LHCN-M2 (cell line): ENCODE results near the gene CYB5R3. TPM values are rescaled to one million over a fixed set of nuclear protein-coding genes. Genes with fewer than 3 reads are reported as not detected.
A peak's percentile ranks its signal among the peaks of the same experiment; 100 is the strongest.
"Not testable (repeated sequence)": the region's sequence is repeated elsewhere in the genome, so short reads cannot be mapped to it uniquely, and the experiment has no call there.

Experiments used
- DNase-seq: peaks from one replicate; pipeline ENCODE4 v3.0.0-alpha.2; 2012; ENCODE audit warnings: low read depth
- total RNA-seq: library from RNA; depleted of rRNA; stranded (reverse); fragments of >200 nt; gene quantifications from 2 replicates; pipeline ENCODE4 v1.2.3, GENCODE V29; 2014

The CYB5R3 gene
- total RNA-seq, 1 experiment from 2014 or later: 193 TPM

DNA sequence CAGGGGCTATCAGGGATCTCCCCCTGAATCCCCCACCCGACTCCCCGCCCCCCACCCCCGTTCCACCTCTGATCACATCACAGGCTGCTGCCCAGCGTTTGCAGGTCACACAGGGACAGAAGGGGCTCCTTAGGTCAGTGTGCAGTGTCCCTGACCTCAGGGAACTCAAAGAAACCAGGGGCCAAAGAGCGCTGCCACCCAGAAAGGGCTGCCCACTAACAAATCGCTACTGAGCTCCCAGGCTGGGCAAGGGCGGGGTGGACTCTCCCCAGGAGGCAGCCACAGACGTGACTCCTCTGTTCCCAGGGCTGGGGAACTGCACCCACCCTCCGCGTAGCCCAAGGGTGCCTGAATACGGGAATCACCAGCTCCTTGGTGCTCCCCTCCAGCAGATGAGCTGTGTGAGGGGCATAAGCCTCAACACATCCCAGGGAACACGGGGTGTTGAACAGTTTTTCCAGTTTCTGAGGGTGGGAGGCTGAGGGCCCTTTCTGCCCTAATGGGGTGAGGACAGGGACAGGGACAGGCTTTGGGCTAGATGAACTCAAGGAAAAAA, 24.6 kb downstream of the CYB5R3 start:
- DNase-seq: no peak

DNA sequence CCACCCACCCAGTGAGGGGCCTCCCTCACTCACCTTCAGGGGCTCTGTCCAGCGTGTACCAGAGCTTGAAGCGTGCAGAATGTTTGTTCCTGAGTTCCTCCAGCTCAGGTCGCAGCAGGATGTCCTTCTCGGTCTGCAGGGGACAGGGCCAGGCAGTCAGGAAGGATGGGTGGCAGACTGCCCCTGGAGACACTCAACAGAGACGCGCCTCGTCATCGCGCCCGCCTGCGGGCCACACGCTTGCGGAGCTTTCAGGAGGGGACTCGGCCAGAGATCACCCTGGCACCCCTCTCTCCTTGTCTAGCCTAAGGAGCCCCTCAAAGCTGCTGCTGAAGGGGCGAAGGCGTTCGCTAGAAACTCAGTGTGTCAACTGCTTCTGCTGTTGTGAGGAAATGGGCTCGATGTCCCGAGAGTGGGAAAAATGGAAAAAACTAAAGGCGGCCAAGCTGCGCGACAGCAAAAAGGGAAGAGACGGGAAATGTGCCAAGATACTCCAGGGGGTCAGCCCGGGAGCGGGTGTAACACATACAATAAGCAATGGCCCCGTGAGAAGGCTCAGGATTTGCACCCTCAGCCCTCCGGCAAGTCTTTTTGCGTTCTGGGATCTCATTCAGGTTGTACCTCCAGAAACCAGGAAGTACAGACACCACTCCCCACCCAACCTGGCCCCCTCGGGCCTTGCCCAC, 25.3 kb downstream of the CYB5R3 start:
- DNase-seq: no peak

DNA sequence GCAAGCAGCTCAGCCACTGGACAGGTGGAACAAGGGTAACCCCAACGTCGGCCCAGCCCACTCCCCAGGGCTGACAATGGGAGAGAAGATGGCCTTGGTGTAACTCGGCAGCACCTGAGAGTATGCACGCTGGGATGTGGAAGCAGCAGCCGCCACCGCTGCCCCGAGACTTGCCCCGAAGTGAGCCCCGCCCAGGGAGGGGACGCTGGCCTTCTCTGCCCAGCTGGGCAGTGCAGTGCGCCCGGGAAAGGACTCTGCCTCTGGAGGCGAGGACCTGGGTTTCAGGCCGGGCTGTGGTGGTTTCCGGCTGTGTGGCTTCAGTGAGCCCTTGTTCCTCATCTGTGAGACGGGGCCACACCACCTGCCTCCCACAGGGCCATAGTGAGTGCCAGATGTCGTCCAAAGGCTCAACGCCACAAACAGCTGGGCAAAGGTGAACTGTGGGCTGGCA, 25.9 kb downstream of the CYB5R3 start:
- DNase-seq: no peak

DNA sequence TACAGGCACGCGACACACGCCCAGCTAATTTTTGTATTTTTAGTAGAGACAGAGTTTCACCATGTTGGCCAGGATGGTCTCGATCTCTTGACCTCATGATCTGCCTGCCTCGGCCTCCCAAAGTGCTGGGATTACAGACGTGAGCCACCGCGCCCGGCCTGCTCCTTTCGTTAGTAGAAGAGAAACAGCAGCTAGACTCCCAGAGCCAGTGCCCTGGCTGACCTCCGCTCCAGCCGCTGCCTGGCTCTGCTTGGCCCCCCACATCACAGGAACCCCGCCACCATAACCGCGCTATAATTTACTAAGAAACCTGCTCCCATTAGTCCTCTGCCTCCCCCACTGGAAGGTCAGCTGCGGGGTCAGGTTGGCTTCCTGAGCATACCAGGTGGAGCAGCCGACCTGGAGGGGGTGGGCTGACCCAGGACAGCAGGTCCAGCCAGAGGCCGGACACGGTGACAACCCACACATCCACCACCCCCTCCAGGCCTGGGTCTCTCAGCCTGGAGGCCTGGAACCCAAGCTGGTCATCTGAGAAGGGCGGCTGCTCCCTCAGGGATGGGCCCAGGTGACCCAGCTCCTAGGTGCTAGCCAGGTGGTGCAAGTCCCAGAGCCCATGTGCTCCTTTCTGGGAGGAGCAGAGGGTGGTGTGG, 27.0 kb downstream of the CYB5R3 start:
- no peak for DNase-seq

DNA sequence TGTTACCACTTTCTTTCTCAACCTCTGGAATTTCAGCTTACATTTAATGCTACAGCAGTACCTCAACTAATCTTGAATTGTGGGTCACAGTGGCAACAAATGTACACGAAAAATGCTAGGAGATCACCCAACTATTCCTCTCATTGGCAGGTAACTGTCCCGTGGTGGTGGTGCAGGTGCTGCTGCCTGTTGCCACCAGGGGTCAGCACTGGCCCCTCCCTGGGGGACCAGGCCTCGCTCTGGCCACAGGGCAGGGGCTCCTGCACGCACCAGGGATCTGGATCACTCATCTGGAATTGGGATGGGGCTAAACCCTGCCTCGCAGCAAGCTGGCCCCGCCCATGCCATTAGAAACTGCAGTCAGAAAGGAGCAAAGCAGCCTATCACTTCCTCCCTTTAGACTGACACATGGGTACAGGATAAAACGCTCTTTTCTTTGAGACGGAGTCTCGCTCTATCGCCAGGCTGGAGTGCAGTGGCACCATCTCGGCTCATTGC, 27.6 kb downstream of the CYB5R3 start:
- peak; percentile 87 for DNase-seq

DNA sequence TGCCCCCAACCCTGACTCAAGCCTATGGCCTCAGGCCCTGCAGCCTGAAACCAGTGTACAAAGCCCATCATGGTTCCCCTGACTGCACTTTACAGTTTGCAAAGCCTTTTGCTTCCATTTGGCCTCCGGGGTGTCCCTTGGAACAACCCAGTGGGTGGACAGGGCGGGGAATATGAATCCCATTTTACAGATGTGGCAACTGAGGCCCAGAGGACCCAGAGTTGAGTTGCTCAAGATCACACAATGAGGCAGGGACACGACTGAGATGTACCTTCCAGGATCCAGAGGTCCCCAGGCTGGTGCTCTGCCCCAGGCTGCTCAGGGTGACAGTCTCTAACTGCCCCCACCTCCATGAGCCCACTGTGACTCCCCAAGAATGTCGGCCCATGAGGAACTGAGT, 29.1 kb downstream of the CYB5R3 start:
- no peak for DNase-seq

DNA sequence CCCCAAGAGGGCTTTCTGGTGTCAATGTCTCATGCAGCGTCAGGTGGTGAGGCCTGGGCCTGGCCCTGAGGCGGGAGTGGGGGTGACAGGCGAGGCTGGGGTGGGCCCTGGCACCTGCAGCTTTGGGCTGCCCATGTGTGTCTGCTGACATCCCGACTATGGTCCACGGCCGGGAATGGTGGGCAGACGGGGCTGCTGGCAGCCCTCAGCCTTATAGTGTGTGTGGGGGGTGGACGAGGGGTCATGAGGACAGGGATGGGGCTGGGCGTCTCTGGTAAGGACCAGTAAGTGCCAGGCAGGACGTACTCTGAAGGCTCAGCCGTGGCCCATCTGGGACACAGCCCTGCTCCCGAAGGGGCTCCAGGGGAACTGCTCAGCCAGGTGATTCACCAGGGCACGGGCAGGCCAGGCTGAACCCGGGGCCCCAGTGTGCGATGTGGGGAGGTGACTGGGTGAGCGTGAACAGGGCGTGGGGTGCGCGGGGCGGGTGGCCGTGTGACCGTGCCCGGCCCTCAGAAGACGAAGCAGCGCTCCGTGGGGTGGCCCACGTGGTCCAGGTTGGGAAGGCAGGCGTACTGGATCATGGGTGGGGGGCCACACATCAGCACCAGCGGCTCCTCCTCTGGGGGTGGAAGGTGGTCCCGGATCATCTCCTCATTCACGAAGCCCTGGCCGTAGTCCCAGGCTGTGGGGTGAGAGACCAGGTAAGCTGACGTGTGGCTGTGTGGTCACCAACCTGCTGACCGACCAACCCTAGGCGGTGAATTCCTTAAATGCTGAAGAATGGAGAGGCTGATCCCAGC, 29.7 kb downstream of the CYB5R3 start:
- no peak for DNase-seq

DNA sequence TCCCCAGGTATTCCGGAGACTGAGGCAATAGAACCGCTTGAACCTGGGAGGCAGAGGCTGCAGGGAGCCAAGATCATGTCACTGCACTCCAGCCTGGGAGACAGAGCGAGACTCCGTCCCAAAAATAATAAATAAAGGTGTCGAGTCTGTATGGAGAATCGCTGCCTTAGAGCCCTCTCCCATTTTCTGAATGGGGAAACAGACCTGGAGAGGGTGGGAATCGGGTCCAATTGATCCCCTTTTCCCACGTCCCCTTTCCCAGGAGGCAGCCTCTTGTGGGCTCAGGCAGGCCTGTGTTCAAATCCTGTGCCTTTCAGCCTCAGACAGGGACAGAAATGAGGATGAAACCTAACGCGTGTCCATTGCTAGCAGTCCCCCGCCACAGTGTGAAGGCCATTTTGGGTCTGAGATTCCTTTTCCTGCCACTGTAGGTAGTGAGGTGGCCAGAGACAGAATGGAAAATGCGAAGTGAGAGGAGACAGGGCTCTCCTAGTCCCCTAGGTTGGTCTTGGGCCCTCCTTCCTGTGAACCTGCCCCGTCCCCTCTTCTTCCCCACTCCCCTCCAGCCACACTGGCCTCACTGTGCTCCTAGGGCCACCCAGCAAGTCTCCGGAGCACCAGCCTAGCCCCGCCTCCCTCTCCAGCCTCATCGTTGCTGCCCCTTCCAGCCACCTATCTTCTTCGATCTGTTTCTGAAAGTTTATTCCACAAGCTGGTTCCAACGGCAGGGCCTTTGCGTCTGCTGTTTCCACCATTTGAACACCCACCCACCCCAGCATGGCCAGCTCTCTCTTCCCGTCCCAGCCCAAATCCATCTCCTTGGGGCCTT, 31.8 kb downstream of the CYB5R3 start:
- DNase-seq: no peak

DNA sequence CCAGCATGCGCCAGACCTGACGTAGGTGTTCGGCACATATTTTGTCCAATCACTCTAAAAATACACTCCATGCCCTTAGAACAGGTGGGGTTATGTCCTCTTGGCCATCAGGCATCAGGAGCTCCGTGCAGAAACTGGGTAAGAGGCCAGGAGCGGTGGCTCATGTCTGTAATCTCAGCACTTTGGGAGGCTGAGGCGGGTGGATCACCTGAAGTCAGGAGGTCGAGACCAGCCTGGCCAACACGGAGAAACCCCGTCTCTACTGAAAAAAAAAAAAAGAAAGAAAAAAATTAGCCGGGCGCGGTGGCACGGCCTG, 33.4 kb downstream of the CYB5R3 start:
- DNase-seq: not testable (repeated sequence)

DNA sequence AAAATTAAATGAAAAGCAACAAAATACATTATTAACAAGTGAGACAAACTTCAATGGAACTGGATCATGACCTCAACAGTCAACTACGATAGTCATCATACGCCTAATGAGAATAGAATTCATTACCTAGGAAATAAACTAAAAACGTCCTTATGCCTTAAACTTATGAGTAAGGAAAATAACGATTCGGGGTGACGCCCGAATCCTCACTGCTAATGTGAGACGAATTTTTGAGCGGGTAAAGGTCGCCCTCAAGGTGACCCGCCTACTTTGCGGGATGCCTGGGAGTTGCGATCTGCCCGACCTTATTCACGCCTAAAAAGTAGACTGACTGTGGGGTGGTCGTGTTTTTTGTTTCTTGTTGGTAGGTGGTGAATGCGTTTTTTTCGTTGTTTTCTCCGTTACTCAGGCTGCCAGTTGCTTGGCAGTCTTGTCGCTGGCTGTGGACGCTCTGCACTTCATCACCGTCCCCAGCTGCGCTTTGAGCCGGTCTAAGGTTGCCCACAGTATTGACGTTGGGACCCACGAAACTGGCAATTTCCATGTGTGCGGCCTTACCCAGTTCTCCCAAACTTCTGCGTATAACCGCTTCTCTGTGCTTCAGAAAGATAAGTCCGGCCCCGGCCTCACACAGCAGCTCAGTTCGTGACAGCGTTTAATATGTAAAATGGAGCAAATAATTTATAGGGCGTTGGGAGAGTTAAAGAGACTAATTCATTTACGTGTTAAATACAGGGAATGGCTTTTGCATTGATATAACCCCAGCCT, 33.9 kb downstream of the CYB5R3 start:
- peak; percentile 99 for DNase-seq

DNA sequence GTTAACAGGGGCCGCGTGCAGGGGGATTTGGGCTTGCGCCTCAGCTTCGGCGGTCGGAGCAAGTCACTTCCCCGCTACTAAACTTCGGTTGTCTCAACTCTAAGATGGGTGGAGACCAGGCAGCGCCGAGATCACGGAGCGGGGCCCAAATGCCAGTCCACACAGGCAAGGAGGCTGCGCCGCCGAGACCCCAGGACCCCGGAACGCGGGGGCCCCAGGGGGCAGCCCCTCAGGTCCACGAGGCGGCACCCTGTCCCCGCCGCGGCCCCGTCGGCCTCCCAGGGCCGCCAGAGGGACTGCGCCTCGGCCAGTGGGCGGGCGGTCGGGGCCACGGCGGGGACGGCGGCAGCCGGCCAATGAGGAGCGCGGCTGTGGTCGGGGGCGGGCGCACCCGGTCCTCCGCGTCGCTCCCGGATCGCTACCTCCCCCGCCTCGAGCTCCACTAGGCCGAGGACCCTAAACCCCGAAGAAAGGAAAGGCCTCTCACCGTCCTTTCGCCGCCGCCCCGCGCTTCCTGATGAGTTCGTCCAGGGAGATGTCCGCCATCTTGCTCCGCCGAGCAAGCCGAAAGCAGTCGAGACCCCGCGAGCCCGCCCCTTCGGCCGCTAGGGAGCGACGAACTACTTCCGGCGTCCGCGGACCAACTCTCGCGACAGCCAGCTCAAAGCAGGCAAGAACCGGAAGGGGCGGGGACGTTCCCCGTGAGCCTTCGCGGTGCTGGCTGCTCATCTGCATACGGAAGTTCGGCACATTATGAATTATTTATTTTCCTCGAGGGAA, 34.7 kb downstream of the CYB5R3 start, which contains the start of gene POLDIP3:
POLDIP3 (minus strand) TSS at position 572 of the 780 bp plus-strand sequence; CDS start at position 546, 26 bp downstream.
- DNase-seq: peak; percentile 97

DNA sequence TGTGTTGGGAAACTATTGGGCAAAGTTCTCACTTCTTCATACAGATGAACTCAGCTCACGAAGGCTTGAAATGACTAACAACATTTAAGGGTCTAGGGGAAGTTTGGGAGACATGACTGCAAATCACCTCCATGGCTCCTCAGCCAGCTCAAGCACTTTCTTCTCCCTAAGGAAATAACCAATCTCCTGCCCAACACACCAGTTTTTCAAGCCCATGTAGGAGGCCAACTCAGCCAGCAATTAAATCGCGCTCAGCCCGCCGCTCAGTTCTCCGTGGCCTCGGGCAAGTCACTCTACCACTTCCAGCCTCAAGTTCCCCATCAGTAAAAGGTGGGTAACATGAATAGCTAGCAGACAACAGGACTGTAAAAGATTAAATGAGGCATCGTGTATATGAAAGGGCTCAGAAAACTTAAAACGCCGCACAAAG, 35.3 kb downstream of the CYB5R3 start:
- no peak for DNase-seq

DNA sequence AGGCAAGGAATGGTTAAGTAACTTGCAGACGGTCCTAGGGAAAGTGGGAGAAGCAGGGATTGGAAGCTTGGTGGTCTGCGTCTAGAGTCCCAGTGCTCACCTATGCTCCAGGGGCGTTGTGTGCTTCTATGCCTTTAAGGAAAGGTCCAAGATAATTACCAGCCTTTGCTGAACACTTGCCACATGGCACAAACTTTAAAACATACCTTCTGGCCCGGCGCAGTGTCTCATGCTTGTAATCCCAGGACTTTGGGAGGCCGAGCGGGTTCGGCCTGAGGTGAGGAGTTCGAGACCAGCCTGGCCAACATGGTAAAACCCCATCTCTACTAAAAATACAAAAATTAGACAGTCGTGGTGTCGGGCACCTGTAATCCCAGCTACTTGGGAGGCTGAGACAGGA, 36.9 kb downstream of the CYB5R3 start:
- no peak for DNase-seq

DNA sequence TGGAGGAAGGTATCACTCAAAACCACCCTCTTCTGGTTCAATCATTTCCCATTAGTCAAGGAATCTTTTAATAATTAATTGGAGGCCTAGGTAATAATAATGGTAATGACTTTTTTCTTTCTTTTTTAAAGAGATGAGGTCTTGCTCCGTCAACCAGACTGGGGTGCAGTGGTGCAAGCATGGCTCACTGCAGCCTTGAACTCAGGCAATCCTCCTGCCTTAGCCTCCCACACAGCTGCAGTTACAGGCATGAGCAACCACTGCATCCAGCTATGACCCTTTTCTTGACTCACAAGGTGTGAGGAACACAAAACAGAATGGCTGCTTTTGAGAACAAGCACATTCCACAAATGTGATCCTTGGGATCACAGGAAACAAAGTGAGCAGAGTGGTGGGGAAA, 38.1 kb downstream of the CYB5R3 start:
- DNase-seq: no peak

DNA sequence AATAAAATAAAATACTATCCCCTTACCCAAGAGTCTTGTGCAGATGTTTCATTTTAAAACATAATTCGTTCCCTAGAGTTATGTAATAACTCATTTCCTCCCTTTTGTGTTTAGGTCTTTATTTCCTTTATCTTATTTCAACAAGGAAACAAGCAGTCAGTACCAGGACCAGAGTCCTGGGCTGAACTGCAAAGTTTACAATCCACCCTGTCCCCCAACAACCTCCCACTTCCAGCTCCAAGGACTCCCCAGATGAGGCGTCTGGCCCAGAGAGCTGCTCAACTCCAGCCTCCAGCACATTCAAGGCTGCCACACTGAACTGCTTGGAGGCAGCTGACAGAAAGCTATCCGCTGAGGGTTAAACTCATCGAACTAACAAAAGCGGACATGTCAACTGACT, 39.0 kb downstream of the CYB5R3 start:
- DNase-seq: no peak

DNA sequence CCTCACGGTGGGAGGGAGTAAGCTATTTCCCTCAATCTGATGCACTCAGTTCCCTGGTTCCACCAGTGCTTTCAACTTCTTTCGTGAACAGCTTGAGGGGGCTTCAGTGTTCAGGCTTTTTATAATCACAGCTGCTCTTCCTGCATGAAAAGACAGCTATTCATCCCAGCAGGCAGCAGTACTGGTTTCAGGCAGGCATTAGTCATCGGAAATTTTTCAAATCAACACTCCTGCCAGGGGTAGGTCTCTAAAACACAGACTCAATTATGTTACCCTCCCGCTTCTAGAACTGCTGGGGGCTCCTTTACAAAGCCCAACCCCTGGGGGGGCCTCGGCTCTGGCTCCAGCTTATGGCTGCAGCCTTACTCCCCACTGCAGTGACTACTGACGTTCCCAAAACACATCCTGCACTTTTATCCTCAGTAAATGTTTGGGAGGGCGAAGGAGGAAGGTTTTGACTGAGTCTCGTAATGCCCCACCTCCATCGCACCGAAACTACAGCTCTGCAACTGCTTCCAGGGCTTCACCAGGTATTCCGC, 40.3 kb downstream of the CYB5R3 start:
- DNase-seq: peak; percentile 79

DNA sequence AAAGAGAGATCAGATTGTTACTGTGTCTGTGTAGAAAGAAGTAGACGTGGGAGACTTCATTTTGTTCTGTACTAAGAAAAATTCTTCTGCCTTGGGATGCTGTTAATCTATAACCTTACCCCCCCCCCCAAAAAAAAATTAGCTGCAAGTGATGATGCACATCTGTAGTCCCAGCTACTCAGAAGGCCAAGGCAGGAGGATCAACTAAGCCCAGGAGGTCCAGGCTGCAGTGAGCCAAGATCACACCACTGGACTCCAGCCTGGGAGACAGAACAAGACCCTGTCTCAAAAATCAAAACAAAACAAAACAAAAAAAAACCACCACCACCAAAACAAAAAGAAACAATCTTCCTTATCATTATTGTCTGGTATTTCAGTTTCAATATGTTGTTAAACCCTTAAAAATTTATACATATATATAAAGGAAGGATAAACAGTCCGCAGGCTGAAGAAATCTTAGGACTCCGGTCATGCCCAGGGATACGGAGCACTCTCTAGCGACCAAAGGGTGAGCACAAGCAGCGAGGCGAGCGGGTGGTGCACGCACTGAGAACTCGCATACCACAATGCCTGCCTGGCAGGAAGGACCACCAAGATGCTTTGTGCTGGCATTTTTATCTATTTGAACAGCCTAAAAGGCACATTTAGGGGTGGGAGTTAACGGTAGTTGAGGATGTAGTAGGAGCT, 40.9 kb downstream of the CYB5R3 start:
- no peak for DNase-seq

DNA sequence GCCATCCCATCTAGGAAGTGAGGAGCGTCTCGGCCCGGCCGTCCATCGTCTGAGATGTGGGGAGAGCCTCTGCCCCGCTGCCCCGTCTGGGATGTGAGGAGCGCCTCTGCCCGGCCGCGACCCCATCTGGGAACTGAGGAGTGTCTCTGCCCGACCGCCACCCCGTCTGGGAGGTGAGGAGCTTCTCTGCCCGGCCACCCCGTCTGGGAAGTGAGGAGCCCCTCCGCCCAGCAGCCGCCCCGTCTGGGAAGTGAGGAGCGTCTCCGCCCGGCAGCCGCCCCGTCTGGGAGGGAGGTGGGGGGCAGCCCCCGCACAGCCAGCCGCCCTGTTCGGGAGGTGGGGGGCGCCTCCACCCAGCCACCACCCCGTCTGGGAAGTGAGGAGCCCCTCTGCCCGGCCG, 41.6 kb downstream of the CYB5R3 start:
- DNase-seq: not testable (repeated sequence)

DNA sequence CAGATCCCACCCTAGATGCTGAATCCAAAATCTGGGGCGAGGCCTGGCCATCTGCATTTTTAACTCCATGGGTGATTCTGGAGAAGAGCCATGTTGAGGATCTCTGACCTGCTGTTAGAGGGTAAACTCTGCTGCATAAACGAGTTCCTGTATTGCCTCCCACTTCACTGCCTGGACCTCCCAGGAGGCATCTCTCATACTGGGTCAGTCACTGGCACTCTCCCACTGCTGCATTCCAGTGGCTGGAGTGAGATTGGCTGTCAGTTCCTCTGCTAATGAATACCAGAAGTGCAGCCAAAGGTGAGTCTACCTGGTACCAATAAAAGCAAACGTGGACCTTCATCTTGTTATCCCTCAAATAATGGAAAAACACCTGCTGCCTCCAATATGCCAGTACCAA, 44.8 kb downstream of the CYB5R3 start:
- DNase-seq: no peak
